IMR-90 (cell line): Measurements from ENCODE around the gene GNG7. TPM values are rescaled to one million over a fixed set of nuclear protein-coding genes. Genes with fewer than 3 reads are reported as not detected.

Experiments used
- ATAC-seq: fragments of 200-7000 bp; cut with Tn5 transposase; 2 replicates; pipeline ENCODE4 v1.9.1; 2020; ENCODE audit warnings: low read depth, mild to moderate bottlenecking, moderate library complexity
- BruUV-seq: library from RNA; stranded (reverse); fragments of 400-500 nt; replicated peaks from 2 replicates; lab custom pipeline; 2021; lab: Mats Ljungman, UMichigan
- CTCF ChIA-PET: fragments of 300-600 bp; formaldehyde crosslinking; extraction: SDS; loops from one replicate; lab custom pipeline; 2021; ENCODE audit warnings: antibody characterized with exemption; lab: Yijun Ruan, JAX
- POLR2A ChIA-PET: fragments of 300-600 bp; sonication (Branson Sonifier 250); formaldehyde crosslinking; loops from one replicate; lab custom pipeline; 2022; ENCODE audit warnings: antibody characterized with exemption; ENCODE audit not compliant: unreplicated experiment; lab: Charles Lee
- DNase-seq: peaks from one replicate; pipeline ENCODE4 v3.0.0; 2013
- H2AFZ ChIP-seq: replicated peaks from 2 replicates; pipeline ENCODE3; 2013; ENCODE audit warnings: low read length, mild to moderate bottlenecking; ENCODE audit not compliant: poor library complexity
- H2AK5ac ChIP-seq: 2 replicates; pipeline ENCODE4 v1.6.1; 2013; ENCODE audit warnings: low read depth, low read length, inconsistent platforms
- H2AK9ac ChIP-seq: replicated peaks from 2 replicates; pipeline ENCODE3; 2013; ENCODE audit warnings: mild to moderate bottlenecking, low read depth, low read length, moderate library complexity; ENCODE audit not compliant: poor library complexity
- H2BK120ac ChIP-seq: 2 replicates; pipeline ENCODE4 v1.6.1; 2013; ENCODE audit warnings: low read depth, low read length, inconsistent platforms
- H2BK15ac ChIP-seq: 3 replicates; pipeline ENCODE4 v1.6.1; 2013; ENCODE audit warnings: low read depth, low read length, inconsistent platforms
- H2BK20ac ChIP-seq: 2 replicates; pipeline ENCODE4 v1.6.1; 2013; ENCODE audit warnings: low read depth, mild to moderate bottlenecking, inconsistent platforms, low read length, moderate library complexity
- H2BK5ac ChIP-seq: 2 replicates; pipeline ENCODE4 v1.6.1; 2013; ENCODE audit warnings: mild to moderate bottlenecking, low read depth, low read length, inconsistent platforms; ENCODE audit not compliant: poor library complexity, severe bottlenecking
- H3K14ac ChIP-seq: replicated peaks from 2 replicates; pipeline ENCODE4 v1.6.1; 2013; ENCODE audit warnings: low read depth, low read length, inconsistent platforms
- H3K18ac ChIP-seq: 2 replicates; pipeline ENCODE4 v1.6.1; 2013; ENCODE audit warnings: low read depth, low read length, control low read depth
- H3K23ac ChIP-seq: 2 replicates; pipeline ENCODE4 v1.6.1; 2013; ENCODE audit warnings: low read depth, low read length, inconsistent platforms
- H3K27ac ChIP-seq: 2 replicates; pipeline ENCODE4 v1.5.1; 2013; ENCODE audit warnings: mild to moderate bottlenecking, control low read depth, low read length; ENCODE audit not compliant: insufficient read depth
- H3K27me3 ChIP-seq: 2 replicates; pipeline ENCODE4 v1.6.1; 2013; ENCODE audit warnings: low read length; ENCODE audit not compliant: control insufficient read depth, insufficient read depth
- H3K36me3 ChIP-seq: 2 replicates; pipeline ENCODE4 v1.6.1; 2013; ENCODE audit warnings: low read length, mixed read lengths; ENCODE audit not compliant: control insufficient read depth, insufficient read depth
- H3K4ac ChIP-seq: 2 replicates; pipeline ENCODE4 v1.6.1; 2013; ENCODE audit warnings: low read depth, low read length, inconsistent platforms
- H3K4me1 ChIP-seq: 2 replicates; pipeline ENCODE4 v1.6.1; 2013; ENCODE audit warnings: low read length, mixed read lengths; ENCODE audit not compliant: control insufficient read depth, insufficient read depth
- H3K4me2 ChIP-seq: 2 replicates; pipeline ENCODE4 v1.6.1; 2013; ENCODE audit warnings: low read depth, mild to moderate bottlenecking, control low read depth, low read length, moderate library complexity
- H3K4me3 ChIP-seq: 2 replicates; pipeline ENCODE4 v1.5.1; 2013; ENCODE audit warnings: low read depth, mild to moderate bottlenecking, control low read depth, low read length, moderate library complexity; ENCODE audit not compliant: insufficient read depth
- H3K56ac ChIP-seq: 2 replicates; pipeline ENCODE4 v1.6.1; 2013; ENCODE audit warnings: low read length, inconsistent platforms; ENCODE audit not compliant: insufficient read depth; ENCODE audit errors: extremely low read depth
- H3K79me1 ChIP-seq, 2 experiments: 2 replicates each; pipeline ENCODE4 v1.6.1; 2013; ENCODE audit warnings: low read length in 2 of 2, inconsistent platforms in 1 of 2, low read depth in 1 of 2
- H3K9ac ChIP-seq: 2 replicates; pipeline ENCODE4 v1.6.1; 2013; ENCODE audit warnings: low read depth, low read length, control low read depth
- H3K9me1 ChIP-seq: 2 replicates; pipeline ENCODE4 v1.6.1; 2013; ENCODE audit warnings: low read length, inconsistent platforms; ENCODE audit not compliant: insufficient read depth
- H3K9me3 ChIP-seq: 2 replicates; pipeline ENCODE4 v1.6.1; 2013; ENCODE audit warnings: low read length; ENCODE audit not compliant: control insufficient read depth, insufficient read depth
- H4K20me1 ChIP-seq: 2 replicates; pipeline ENCODE4 v1.6.1; 2013; ENCODE audit warnings: low read length, inconsistent platforms; ENCODE audit not compliant: insufficient read depth
- H4K5ac ChIP-seq: 2 replicates; pipeline ENCODE4 v1.6.1; 2013; ENCODE audit warnings: mild to moderate bottlenecking, low read depth, low read length, control low read depth
- H4K8ac ChIP-seq, 2 experiments: 2 replicates each; pipeline ENCODE4 v1.6.1; 2013; ENCODE audit warnings: low read depth in 2 of 2, low read length in 2 of 2, control low read depth in 1 of 2, inconsistent platforms in 1 of 2
- H4K91ac ChIP-seq: 2 replicates; pipeline ENCODE4 v1.6.1; 2013; ENCODE audit warnings: low read depth, low read length, inconsistent platforms; ENCODE audit not compliant: insufficient read depth
- BHLHE40 ChIP-seq: fragments of 150-350 bp; IDR thresholded peaks from 2 replicates; pipeline ENCODE4 v1.6.1; 2016; ENCODE audit warnings: mild to moderate bottlenecking, low read depth, low read length
- CEBPB ChIP-seq: IDR thresholded peaks from 2 replicates; pipeline ENCODE4 v1.6.1; 2012; ENCODE audit warnings: low read depth, low read length, improper control_type of control experiment
- CHD1 ChIP-seq: IDR thresholded peaks from 2 replicates; pipeline ENCODE4 v1.6.1; 2012; ENCODE audit warnings: low read depth, low read length, improper control_type of control experiment
- FOS ChIP-seq: fragments of 150-350 bp; IDR thresholded peaks from 2 replicates; pipeline ENCODE4 v1.6.1; 2016; ENCODE audit warnings: low read depth, low read length
- MAFK ChIP-seq: IDR thresholded peaks from 2 replicates; pipeline ENCODE4 v1.6.1; 2012; ENCODE audit warnings: low read depth, low read length, improper control_type of control experiment
- MAZ ChIP-seq: IDR thresholded peaks from 2 replicates; pipeline ENCODE4 v1.6.1; 2012; ENCODE audit warnings: low read depth, mild to moderate bottlenecking, low read length, improper control_type of control experiment, moderate library complexity, borderline replicate concordance
- MXI1 ChIP-seq: IDR thresholded peaks from 2 replicates; pipeline ENCODE4 v1.6.1; 2012; ENCODE audit warnings: low read depth, mild to moderate bottlenecking, low read length, moderate library complexity, borderline replicate concordance
- NFE2L2 ChIP-seq: fragments of 150-350 bp; IDR thresholded peaks from 2 replicates; pipeline ENCODE4 v1.6.1; 2016; ENCODE audit warnings: low read depth, mild to moderate bottlenecking, low read length
- POLR2A ChIP-seq: IDR thresholded peaks from 2 replicates; pipeline ENCODE4 v1.6.1; 2012; ENCODE audit warnings: mild to moderate bottlenecking, low read depth, low read length
- RAD21 ChIP-seq: IDR thresholded peaks from 2 replicates; pipeline ENCODE4 v1.6.1; 2012; ENCODE audit warnings: low read length, improper control_type of control experiment
- RCOR1 ChIP-seq: IDR thresholded peaks from 2 replicates; pipeline ENCODE4 v1.6.1; 2012; ENCODE audit warnings: mild to moderate bottlenecking, low read length, improper control_type of control experiment; ENCODE audit not compliant: insufficient replicate concordance
- RFX5 ChIP-seq: IDR thresholded peaks from 2 replicates; pipeline ENCODE4 v1.8.0; 2012; ENCODE audit warnings: low read depth, mild to moderate bottlenecking, low read length, moderate library complexity
- SMC3 ChIP-seq: fragments of 150-350 bp; IDR thresholded peaks from 2 replicates; pipeline ENCODE4 v1.6.1; 2016; ENCODE audit warnings: low read depth, mild to moderate bottlenecking, antibody characterized with exemption, low read length, moderate library complexity
- WGBS, 2 experiments: methylation state at CpG; one replicate each; pipeline versions ENCODE4 v1.1.5 to v1.1.7; 2013; ENCODE audit warnings: missing lambda C conversion rate in 2 of 2; ENCODE audit not compliant: insufficient read length in 1 of 2; ENCODE audit errors: extremely low coverage in 2 of 2; 5-methylcytosine and 5-hydroxymethylcytosine counted together
- dilution Hi-C: fragments of 300-500 bp; cut with HindIII; formaldehyde crosslinking; loops from one replicate; pipeline ENCODE4 v1.14.3; 2018; ENCODE audit warnings: low sequenced_read_pairs; ENCODE audit not compliant: unreplicated experiment
- in situ Hi-C: fragments of 300-500 bp; cut with MboI; formaldehyde crosslinking; loops from 3 replicates; pipeline ENCODE4 v1.14.3; 2019; ENCODE audit warnings: low sequenced_read_pairs, inconsistent platforms, mixed read lengths
- intact Hi-C: fragments of 100-400 bp; cut with micrococcal nuclease; formaldehyde crosslinking; loops from 2 replicates; pipeline ENCODE4 v1.10.0; 2022
- polyA plus RNA-seq, 3 experiments: library from polyadenylated mRNA; depleted of rRNA; stranded (reverse); fragments of >200 nt; gene quantifications; 2 replicates each; pipeline ENCODE4 v1.2.3, GENCODE V29; 2012; ENCODE audit warnings: low replicate concordance in 1 of 3
- total RNA-seq: library from RNA; depleted of rRNA; stranded (reverse); fragments of >200 nt; gene quantifications from 2 replicates; pipeline ENCODE4 v1.2.3, GENCODE V29; 2012
- TF ChIP-seq, protein P1 (sequence below): conservative IDR thresholded peaks from 2 replicates; pipeline ENCODE4 v1.5.1; 2012; ENCODE audit warnings: mild to moderate bottlenecking, low read depth, low read length, improper control_type of control experiment
- TF ChIP-seq, protein P2 (sequence below): fragments of 150-350 bp; IDR thresholded peaks from 2 replicates; pipeline ENCODE4 v1.6.1; 2017; ENCODE audit warnings: mild to moderate bottlenecking, antibody characterized with exemption, low read length, low read depth
- TF ChIP-seq, protein P3 (sequence below): fragments of 150-350 bp; IDR thresholded peaks from 2 replicates; pipeline ENCODE4 v1.6.1; 2016; ENCODE audit warnings: low read depth, mild to moderate bottlenecking, low read length, moderate library complexity, borderline replicate concordance

GNG7 gene
- total and polyA plus RNA-seq, 2 of the 4 experiments (the other 2 are of a cell fraction): under 0.01 to 0.21 TPM

DNA sequence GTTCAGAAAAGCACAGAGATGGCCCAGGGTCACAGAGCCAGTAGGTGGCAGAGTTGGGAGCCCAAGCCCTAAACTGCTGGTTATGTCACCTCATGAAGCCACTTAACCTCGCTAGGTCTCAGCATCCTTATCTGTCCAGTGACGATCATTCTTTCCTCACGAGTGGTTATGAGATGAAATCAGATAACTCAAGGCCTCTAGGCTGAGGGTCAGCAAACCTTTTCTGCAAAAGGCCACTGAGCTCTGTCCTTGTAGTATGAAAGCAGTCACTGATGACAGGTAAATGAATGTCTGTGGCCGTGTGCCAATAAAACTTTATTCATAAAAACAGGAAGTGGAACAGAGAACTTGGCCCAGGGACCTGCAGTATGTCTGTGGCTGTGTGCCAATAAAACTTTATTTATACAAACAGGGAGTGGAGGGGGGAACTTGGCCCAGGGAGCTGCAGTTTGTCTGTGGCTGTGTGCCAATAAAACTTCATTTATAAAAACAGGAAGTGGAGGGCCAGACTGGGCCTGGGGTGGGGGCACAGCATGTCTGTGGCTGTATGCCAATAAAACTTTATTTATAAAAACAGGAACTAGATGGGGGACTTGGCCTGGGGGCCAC lies 71.2 kb downstream of the GNG7 start:
- Histone ChIP-seq H3K9ac (no peak overlapping the region), H3K4me1 (peaks cover 9% of the 10 kb centered on the region), H3K79me1 (no peaks in the 10 kb centered on the region), H3K27ac (no peak overlapping the region), H2BK5ac (no peak overlapping the region), H3K9me3 (peaks cover 14% of the 10 kb centered on the region), H2BK20ac (no peak overlapping the region), H4K20me1 (0 out of 2 replicates have a peak, but pooled peaks cover 3% of the 10 kb centered on the region), H3K4ac (no peak overlapping the region), H2AFZ (no peak overlapping the region), H2BK15ac (no peak overlapping the region), H4K91ac (no peak overlapping the region), H2AK5ac (no peak overlapping the region), H3K23ac (no peak overlapping the region), H4K5ac (no peak overlapping the region), H3K18ac (no peak overlapping the region), H3K56ac (no peak overlapping the region), H3K9me1 (peaks cover 3% of the 10 kb centered on the region; the same call in 1 of the 2 replicates), H3K4me2 (no peak overlapping the region), H3K14ac (no peak overlapping the region), H2BK120ac (no peak overlapping the region), H4K8ac (no peak overlapping the region), H3K4me3 (no peak overlapping the region), H2AK9ac (peak overlapping the region; percentile 25), H3K36me3 (no peaks in the 10 kb centered on the region), H3K27me3 (peaks cover 6% of the 10 kb centered on the region; the same call in 1 of the 2 replicates)
- intact Hi-C loops (no loop called here), in situ Hi-C loops (no loop called here), dilution Hi-C loops (no loop called here)
- BruUV-seq: no TSS peak
- CTCF ChIA-PET: no interaction called here
- WGBS, 2 experiments: no CpG with 5 or more reads among the region's 4 CpGs
- ATAC-seq: no peak
- POLR2A ChIA-PET: no interaction called here
- TF ChIP-seq CEBPB (no peak), BHLHE40 (no peak), RCOR1 (no peak), FOS (no peak), MAZ (no peak), NFE2L2 (no peak), SMC3 (no peak), POLR2A (no peak), MAFK (no peak), CHD1 (no peak), RFX5 (no peak), RAD21 (no peak), MXI1 (no peak)
- TF ChIP-seq, protein P1, sequence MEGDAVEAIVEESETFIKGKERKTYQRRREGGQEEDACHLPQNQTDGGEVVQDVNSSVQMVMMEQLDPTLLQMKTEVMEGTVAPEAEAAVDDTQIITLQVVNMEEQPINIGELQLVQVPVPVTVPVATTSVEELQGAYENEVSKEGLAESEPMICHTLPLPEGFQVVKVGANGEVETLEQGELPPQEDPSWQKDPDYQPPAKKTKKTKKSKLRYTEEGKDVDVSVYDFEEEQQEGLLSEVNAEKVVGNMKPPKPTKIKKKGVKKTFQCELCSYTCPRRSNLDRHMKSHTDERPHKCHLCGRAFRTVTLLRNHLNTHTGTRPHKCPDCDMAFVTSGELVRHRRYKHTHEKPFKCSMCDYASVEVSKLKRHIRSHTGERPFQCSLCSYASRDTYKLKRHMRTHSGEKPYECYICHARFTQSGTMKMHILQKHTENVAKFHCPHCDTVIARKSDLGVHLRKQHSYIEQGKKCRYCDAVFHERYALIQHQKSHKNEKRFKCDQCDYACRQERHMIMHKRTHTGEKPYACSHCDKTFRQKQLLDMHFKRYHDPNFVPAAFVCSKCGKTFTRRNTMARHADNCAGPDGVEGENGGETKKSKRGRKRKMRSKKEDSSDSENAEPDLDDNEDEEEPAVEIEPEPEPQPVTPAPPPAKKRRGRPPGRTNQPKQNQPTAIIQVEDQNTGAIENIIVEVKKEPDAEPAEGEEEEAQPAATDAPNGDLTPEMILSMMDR: no peak
- TF ChIP-seq, protein P2, sequence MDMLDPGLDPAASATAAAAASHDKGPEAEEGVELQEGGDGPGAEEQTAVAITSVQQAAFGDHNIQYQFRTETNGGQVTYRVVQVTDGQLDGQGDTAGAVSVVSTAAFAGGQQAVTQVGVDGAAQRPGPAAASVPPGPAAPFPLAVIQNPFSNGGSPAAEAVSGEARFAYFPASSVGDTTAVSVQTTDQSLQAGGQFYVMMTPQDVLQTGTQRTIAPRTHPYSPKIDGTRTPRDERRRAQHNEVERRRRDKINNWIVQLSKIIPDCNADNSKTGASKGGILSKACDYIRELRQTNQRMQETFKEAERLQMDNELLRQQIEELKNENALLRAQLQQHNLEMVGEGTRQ: no peak
- TF ChIP-seq, protein P3, sequence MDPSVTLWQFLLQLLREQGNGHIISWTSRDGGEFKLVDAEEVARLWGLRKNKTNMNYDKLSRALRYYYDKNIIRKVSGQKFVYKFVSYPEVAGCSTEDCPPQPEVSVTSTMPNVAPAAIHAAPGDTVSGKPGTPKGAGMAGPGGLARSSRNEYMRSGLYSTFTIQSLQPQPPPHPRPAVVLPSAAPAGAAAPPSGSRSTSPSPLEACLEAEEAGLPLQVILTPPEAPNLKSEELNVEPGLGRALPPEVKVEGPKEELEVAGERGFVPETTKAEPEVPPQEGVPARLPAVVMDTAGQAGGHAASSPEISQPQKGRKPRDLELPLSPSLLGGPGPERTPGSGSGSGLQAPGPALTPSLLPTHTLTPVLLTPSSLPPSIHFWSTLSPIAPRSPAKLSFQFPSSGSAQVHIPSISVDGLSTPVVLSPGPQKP: no peak
- DNase-seq: peak; percentile 12
